BE2C (cell line): ENCODE measurements around the gene HERC3. TPM values are rescaled to one million over a fixed set of nuclear protein-coding genes. Genes with fewer than 3 reads are reported as not detected.

Experiments
- DNase-seq: peaks from one replicate; pipeline ENCODE4 v3.0.0-alpha.2; 2020
- H3K27me3 ChIP-seq: fragments of 250-450 bp; sonication (Bioruptor Pico); 2 replicates; pipeline ENCODE4 v1.5.1; 2020; ENCODE audit warnings: mild to moderate bottlenecking
- H3K36me3 ChIP-seq: fragments of 250-450 bp; sonication (Bioruptor Pico); 2 replicates; pipeline ENCODE4 v1.5.1; 2020; ENCODE audit warnings: mild to moderate bottlenecking
- H3K4me1 ChIP-seq: fragments of 250-450 bp; sonication (Bioruptor Pico); 2 replicates; pipeline ENCODE4 v1.5.1; 2020
- H3K4me3 ChIP-seq: 2 replicates; pipeline ENCODE4 v1.5.1; 2011; ENCODE audit warnings: low read depth, low read length
- H3K9me3 ChIP-seq: fragments of 250-450 bp; sonication (Bioruptor Pico); 2 replicates; pipeline ENCODE4 v1.5.1; 2020
- polyA plus RNA-seq: library from polyadenylated mRNA; unstranded; fragments of >200 nt; gene quantifications from one replicate; pipeline ENCODE4 v1.2.1, GENCODE V29; 2012; ENCODE audit warnings: low read depth, missing spikeins; ENCODE audit not compliant: insufficient read length, insufficient read depth
- TF ChIP-seq, protein P1 (sequence below): IDR thresholded peaks from 2 replicates; pipeline ENCODE4 v1.5.1; 2012; ENCODE audit warnings: mild to moderate bottlenecking, low read depth, low read length

Gene HERC3
- polyA plus RNA-seq: 4.8 TPM

DNA sequence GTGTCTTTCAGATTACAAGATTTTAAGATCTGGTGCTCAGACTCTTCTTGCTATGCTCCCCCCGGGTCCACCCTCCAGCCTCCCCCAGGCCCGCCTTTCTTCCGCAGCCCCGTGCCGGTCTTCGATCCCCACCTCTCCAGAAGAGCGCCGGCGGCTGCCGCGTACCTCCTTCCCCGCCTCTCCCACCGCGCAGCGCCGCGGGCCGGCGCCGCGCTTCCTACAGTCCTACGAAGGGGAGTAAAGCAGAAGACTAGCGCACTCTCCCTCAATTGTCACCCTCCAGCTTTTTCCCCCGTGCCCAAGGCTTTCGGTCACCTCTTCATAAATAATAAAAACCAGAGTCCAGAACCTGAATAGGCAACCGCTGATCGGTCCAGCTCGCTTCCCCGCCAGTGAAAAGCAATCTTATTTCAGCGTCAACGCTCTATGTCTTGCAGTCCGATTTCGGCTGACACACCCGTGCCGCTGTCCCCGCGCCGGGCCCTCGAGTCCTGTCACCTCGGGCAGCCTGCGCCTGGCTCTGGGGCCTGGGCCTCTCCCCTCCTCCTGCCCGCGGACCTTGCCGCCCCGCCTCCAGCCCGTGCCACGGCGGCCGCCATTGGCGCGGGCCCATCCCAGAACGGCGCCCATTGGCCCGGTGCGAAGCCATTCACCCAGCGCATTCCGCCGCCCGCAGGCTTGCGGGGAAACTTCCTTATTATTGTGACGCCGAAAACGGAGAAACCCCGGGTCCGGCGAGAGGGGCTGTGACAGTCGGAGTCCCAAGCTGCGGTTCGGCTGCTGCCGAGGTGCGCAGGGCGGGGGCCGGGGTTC, at the start of gene HERC3:
TSS of gene HERC3 (plus strand) at position 694 of the 813 bp plus-strand sequence. CDS start 13,344 bp downstream, outside the sequence.
- H3K9me3 ChIP-seq: no peaks in the 10 kb centered on the region
- H3K4me3 ChIP-seq: peak within 1 kb of the TSS; percentile 78
- no peaks in the 10 kb centered on the region for H3K4me1 ChIP-seq
- peaks cover 3% of the 10 kb centered on the region; the same call in 1 of the 2 replicates for H3K27me3 ChIP-seq
- DNase-seq: peak; percentile 92
- no peaks in the 10 kb centered on the region for H3K36me3 ChIP-seq
- TF ChIP-seq, protein P1, sequence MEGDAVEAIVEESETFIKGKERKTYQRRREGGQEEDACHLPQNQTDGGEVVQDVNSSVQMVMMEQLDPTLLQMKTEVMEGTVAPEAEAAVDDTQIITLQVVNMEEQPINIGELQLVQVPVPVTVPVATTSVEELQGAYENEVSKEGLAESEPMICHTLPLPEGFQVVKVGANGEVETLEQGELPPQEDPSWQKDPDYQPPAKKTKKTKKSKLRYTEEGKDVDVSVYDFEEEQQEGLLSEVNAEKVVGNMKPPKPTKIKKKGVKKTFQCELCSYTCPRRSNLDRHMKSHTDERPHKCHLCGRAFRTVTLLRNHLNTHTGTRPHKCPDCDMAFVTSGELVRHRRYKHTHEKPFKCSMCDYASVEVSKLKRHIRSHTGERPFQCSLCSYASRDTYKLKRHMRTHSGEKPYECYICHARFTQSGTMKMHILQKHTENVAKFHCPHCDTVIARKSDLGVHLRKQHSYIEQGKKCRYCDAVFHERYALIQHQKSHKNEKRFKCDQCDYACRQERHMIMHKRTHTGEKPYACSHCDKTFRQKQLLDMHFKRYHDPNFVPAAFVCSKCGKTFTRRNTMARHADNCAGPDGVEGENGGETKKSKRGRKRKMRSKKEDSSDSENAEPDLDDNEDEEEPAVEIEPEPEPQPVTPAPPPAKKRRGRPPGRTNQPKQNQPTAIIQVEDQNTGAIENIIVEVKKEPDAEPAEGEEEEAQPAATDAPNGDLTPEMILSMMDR: no peak

DNA sequence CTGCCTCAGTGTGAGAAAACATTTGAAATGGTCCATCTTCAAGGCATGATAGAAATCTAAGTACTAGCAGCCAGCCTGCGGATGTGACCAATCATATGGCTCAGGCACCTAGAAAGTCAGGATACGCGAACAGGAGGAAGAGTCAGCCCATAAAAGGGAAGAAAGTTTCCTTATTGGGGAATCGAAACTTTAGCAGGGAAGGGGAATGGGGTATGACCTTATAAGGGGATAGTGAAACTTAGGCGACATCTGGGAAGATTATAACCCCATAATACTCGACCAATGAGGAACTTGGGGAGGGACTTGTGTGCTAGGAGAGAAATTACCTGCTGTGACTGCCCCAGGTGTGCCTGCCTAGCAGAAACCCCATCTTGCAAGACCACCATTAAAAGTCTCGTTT, 42.5 kb upstream of the HERC3 start:
- TF ChIP-seq, protein P1: no peak
- no peaks in the 10 kb centered on the region for H3K36me3 ChIP-seq

DNA sequence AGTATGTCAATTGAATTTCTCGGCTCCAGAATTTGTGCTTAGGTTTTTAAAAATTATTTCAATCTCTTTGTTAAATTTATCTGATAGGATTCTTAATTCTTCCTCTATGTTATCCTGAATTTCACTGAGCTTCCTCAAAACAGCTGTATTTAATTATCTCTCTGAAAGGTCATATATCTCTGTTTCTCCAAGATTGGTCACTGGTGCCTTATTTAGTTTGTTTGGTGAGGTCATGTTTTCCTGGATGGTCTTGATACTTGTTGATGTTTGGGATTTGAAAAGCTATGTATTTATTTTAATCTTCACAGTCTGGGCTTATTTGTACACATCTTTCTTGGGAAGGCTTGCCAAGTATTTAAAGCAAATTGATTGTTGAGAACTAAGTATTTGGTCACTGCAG, 24.7 kb upstream of the HERC3 start:
- H3K4me1 ChIP-seq: no peaks in the 10 kb centered on the region
- TF ChIP-seq, protein P1: no peak

More for the DNA sequence above, 42.5 kb upstream of the HERC3 start:
- Histone ChIP-seq H3K9me3 (no peaks in the 10 kb centered on the region), H3K4me1 (no peaks in the 10 kb centered on the region), H3K27me3 (no peaks in the 10 kb centered on the region), H3K4me3 (no peak overlapping the region)
- DNase-seq: no peak

DNA sequence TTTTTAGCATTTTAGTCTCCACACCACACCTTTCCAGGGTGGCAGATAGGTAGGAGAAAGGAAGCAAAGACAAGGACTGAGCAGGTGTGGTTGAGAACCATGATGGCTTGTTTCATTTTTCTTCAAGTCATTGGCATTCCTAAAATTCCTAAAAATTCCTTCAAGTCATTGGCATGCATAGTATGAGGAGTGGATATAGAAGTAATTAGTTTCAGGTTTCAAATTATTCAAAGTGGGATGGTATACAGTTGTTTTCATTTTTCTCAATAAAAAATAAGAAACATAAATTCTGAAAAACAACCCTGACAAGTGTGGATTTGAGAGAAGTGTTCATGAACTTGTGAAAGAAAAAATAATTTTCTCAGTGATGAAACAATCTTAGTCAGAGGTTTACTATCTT, 22.3 kb upstream of the HERC3 start:
- Histone ChIP-seq H3K36me3 (no peaks in the 10 kb centered on the region), H3K9me3 (no peaks in the 10 kb centered on the region)

More for the DNA sequence above, 24.7 kb upstream of the HERC3 start:
- no peaks in the 10 kb centered on the region for H3K9me3 ChIP-seq
- H3K27me3 ChIP-seq: peaks cover 4% of the 10 kb centered on the region; the same call in 1 of the 2 replicates
- DNase-seq: no peak
- H3K4me3 ChIP-seq: no peak overlapping the region
- no peaks in the 10 kb centered on the region for H3K36me3 ChIP-seq

DNA sequence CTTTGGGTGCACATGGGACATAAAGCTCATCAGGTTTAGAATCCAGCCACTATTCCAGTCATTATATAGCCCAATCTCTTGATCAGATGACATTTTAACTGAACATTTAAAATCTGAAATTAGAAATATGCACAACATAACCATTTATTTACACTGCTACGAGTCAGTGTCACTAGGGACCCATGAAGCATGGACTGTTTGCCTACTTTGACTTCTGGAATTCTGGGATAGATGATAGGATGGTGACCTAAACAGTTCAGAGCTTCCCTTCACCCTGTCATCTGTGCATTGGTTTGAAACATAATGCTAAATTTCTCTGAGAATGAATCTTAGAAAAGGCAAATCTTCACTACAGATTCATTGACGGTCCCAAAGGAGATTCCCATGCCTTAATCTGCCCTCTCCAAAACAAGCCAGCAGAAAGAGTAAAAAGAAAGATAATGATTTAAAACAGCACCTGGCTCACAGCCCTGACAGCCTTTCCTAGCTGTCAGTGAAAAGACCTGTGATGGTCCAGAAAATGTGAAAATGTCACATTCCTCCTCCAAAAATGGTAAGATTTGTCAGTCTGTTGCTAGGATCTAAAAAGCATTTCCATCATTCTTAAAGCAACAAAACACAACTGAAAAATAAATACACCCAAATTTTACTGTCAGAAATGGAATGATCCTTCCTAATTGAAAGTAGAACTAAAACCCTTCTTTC, 18.9 kb upstream of the HERC3 start:
- no peak for DNase-seq
- Histone ChIP-seq H3K9me3 (no peaks in the 10 kb centered on the region), H3K4me3 (no peak overlapping the region), H3K4me1 (no peaks in the 10 kb centered on the region), H3K36me3 (no peaks in the 10 kb centered on the region), H3K27me3 (no peaks in the 10 kb centered on the region)
- TF ChIP-seq, protein P1: no peak

More for the DNA sequence above, 22.3 kb upstream of the HERC3 start:
- TF ChIP-seq, protein P1: no peak
- Histone ChIP-seq H3K27me3 (no peaks in the 10 kb centered on the region), H3K4me3 (no peak overlapping the region), H3K4me1 (no peaks in the 10 kb centered on the region)
- no peak for DNase-seq
